Measurements from ENCODE around the gene PPM1L.
A peak's percentile ranks its signal among the peaks of the same experiment; 100 is the strongest.
"Not testable (repeated sequence)": the region's sequence is repeated elsewhere in the genome, so short reads cannot be mapped to it uniquely, and the experiment has no call there.

PPM1L gene

GRCh38 chr3:160987982-160988964 is 232.2 kb downstream of the PPM1L start:
- DNase-seq (ENCODE audit: low read depth): no peak

DNA sequence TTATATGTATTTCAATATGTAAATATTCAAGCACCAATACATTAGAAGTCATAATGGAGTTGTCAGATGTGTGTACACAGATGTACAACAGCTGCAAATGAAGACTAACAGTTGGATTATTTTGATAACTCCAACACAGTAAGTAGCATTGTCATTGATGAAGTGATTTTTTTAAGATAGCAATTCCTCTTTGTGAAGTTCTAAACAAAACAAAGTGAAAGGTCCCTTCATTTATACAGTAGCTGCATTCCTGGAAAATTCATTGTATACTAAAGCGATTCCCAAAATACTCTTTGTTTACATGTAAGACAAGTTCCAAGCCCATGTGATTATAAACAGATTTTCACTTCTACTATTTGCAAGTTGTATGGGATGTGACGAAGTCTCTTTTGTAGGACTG is 234.4 kb downstream of the PPM1L start:
- DNase-seq (ENCODE audit: low read depth): peak; percentile 3

- no peak for DNase-seq (ENCODE audit: low read depth)
Observed at GRCh38 chr3:160992712-160993111, 236.7 kb downstream of the PPM1L start.

DNA sequence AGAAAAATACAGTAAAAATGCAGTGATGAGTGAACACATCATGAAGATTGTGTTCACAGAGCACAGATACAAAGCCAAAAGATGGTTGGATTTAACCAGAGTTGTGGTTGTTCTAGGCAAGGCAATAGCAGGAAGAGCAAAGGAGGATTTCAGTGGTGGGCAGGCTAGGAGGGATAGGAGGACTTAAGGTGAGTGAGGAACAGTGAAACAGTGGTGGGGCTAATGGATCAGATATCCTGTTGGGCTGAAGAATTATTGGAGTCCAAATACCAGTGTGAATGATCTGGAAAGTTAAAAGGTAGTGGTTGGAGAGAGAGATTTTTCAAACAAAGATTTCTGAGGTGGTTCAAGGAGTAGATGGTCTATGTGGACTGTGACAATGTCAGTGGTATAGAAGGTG is 240.8 kb downstream of the PPM1L start:
- DNase-seq (ENCODE audit: low read depth): no peak

GRCh38 chr3:160998581-160998980 is 242.6 kb downstream of the PPM1L start:
- DNase-seq (ENCODE audit: low read depth): no peak

GRCh38 chr3:160999274-160999673 is 243.2 kb downstream of the PPM1L start:
- DNase-seq (ENCODE audit: low read depth): no peak

- DNase-seq (ENCODE audit: low read depth): no peak
Observed at GRCh38 chr3:161008086-161008485, 252.1 kb downstream of the PPM1L start.

DNA sequence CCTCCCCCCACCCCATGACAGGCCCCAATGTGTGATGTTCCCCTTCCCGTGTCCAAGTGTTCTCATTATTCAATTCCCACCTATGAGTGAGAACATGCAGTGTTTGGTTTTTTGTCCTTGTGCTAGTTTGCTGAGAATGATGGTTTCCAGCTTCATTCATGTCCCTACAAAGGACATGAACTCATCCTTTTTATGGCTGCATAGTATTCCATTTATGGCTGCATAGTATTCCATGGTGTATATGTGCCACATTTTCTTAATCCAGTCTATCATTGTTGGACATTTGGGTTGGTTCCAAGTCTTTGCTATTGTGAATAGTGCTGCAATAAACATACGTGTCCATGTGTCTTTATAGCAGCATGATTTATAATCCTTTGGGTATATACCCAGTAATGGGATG is 254.1 kb downstream of the PPM1L start:
- not testable (repeated sequence) for DNase-seq (ENCODE audit: low read depth)

DNA sequence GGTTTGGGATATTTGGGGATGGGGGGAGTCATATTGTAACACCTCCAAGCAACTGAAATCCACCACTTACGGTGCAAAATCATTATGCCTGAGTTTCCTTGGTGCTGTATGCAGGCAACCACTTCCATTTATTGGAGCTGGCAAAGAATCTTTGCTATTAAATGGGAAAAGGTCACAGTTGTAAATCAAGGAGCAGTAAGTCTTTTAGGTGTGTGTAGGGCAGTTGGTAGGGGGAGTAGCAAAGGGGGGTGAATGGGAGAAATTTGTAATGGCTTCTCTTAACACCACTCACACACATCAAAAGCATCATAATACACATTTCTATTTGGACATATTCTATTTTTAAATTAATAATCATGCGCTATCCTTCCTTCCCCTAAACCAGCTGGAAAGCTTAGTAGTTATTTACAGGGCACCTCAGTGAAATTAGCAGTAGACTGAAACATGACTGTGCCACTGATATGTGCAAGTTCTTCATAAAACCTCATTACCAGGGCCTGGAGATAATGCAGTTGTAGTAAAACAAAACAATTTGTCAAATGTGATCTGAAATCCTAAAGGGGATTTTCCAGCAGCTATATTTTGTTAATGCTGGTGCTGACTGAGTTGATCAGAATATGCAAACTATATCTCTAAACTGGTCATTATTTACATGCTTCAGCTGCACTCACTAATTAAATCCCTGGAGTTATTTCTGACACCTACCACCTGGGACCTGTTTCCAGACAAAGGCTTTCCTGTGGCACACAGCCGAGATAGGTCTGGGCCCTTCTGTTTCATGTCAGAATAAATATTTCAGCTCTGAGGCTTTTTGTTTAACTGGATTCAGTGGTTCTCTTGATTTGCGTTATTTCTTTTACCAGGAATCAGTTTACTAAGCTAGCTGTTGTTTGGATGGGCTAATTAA is 259.1 kb downstream of the PPM1L start:
- no peak for DNase-seq (ENCODE audit: low read depth)

- DNase-seq (ENCODE audit: low read depth): no peak
Observed at GRCh38 chr3:161016417-161017313, 260.6 kb downstream of the PPM1L start.

- DNase-seq (ENCODE audit: low read depth): no peak
Observed at GRCh38 chr3:161017971-161018370, 261.9 kb downstream of the PPM1L start.

DNA sequence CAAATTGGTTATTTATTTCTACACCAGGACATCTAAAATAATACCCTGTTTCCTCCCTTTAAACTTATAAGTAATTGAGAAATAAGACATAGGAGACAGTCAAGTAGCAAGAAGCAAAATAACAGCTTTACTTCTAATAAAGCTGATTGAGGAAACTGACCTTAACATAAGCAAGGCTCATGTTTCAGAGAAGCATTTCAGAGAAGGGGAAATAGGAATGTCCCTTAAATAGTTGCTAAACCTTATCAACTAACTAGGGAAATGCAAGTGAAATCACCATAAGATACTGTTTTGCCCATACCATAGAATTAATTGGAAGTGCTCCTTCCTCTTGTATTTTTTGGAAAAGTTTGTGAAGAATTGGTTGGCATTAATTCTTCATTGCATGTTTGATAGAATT is 264.2 kb downstream of the PPM1L start:
- no peak for DNase-seq (ENCODE audit: low read depth)

- DNase-seq (ENCODE audit: low read depth): no peak
Observed at GRCh38 chr3:161025911-161026310, 269.9 kb downstream of the PPM1L start.

GRCh38 chr3:161026612-161027510 is 270.8 kb downstream of the PPM1L start:
- no peak for DNase-seq (ENCODE audit: low read depth)

GRCh38 chr3:161028555-161029153 is 272.6 kb downstream of the PPM1L start:
- no peak for DNase-seq (ENCODE audit: low read depth)

DNA sequence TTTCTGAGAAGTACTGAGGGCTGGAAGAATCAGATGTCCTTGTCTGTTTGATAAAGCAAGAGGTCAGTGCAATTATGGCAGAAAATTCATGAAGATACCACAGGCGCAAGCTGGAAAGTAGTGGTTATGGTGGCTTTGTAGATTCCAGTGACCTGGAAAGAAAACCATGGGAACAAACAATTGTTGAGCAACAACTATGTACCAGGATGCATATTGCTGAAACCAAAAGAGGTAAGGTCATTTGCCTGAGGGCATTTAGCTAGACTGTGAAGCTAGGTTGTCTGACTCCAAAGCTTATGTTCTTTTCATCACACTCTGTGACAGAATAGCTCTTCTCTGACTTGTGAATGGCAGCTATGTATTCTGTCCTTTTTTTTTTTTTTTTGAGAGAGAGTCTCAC is 275.1 kb downstream of the PPM1L start:
- peak; percentile 19 for DNase-seq (ENCODE audit: low read depth)

- not testable (repeated sequence) for DNase-seq (ENCODE audit: low read depth)
Observed at GRCh38 chr3:161034913-161035550, 279.0 kb downstream of the PPM1L start.

DNA sequence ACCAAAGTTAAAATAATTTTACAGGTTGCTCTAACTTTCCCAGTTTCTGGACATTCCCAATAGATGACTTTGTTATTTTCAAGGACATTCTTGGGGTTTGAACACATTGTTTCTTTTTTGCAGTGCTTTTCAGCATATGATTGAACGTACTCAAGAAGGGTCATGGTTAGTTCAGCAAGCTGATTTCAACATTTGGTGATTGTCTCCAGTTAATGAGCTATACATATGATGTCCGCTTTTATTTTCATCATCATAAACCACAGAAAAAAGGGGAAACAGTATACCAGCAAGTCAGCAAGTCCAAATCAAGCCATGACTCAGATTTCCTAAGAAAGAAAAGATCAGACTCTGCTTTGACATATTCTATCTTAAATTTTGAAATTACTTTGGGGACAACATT is 279.7 kb downstream of the PPM1L start:
- DNase-seq (ENCODE audit: low read depth): peak; percentile 77

DNA sequence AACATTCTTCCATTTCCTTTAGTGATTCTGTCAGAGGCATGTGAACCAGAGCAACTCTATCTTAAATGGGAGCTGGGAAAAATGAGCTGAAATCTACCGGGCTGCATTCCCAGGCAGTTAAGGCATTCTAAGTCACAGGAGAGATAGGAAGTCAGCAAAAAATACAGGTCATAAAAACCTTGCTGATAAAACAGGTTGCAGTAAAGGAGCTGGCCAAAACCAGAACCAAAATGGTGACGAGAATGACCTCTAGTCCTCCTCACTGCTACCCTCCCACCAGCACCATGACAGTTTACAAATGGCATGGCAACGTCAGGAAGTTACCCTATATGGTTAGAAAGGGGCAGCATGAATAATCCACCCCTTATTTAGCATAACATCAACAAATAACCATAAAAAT is 282.7 kb downstream of the PPM1L start:
- no peak for DNase-seq (ENCODE audit: low read depth)

GRCh38 chr3:161042023-161042501 is 286.0 kb downstream of the PPM1L start:
- peak; percentile 8 for DNase-seq (ENCODE audit: low read depth)

Data from fibroblast of gingiva (primary cell).